NCI-H1105 treated with DMSO at 0.1 percent for 48 hours (cell line): ENCODE data around the gene AKTIP.
"Not testable (repeated sequence)": the region's sequence is repeated elsewhere in the genome, so short reads cannot be mapped to it uniquely, and the experiment has no call there.

Source experiments
- DNase-seq: peaks from one replicate; lab custom pipeline; 2025; lab: John Stamatoyannopoulos, UW

The AKTIP gene

DNA sequence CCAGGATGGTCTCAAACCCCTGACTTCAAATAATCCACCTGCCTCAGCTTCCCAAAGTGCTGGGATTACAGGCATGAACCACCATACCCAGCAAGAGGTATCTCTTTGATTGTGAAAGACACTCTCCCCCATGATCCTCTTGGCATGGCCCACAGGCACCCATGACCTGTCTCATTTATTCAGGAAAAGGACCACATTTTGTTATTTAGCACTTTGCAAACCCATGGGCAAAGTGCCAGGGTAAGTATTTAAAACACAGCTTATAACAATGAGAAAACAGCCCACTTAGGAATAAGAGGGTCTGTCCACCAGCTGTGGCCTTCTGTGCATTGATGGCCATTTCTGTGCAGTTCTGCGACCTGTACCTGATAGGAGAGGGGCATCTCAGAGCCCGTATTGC is 12.8 kb upstream of the AKTIP start:
- no peak for DNase-seq

DNA sequence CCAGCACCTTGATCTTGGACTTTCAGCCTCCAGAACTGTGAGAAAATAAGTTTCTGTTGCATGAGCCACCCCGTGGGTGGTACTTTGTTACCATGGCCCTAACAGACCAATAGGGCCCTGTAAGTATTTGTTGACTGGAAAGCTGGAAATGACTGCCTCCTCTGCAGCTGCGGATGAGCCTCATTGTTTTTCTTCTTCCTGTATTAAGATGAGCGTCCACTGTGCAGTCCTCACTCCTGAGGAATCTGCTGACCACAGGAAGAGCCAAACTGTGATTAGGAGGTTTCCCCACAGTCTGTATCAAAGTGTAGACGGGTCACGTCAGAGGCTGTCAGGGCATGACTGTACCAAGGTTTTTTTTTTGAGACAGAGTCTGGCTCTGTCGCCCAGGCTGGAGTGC is 12.2 kb upstream of the AKTIP start:
- DNase-seq = no peak

DNA sequence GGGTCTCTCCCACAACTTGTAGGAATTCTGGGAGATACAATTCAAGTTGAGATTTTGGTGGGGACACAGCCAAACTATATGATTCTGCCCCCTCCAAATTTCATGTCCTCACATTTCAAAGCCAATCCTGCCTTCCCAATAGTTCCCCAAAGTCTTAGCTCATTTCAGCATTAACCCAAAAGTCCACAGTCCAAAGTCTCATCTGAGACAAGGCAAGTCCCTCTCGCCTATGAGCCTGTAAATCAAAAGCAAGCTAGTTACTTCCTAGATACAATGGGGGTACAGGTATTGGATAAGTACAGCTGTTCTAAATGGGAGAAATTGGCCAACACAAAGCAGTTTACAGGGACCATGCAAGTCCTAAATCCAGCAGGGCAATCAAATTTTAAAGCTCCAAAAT is 9.8 kb upstream of the AKTIP start:
- DNase-seq = not testable (repeated sequence)

DNA sequence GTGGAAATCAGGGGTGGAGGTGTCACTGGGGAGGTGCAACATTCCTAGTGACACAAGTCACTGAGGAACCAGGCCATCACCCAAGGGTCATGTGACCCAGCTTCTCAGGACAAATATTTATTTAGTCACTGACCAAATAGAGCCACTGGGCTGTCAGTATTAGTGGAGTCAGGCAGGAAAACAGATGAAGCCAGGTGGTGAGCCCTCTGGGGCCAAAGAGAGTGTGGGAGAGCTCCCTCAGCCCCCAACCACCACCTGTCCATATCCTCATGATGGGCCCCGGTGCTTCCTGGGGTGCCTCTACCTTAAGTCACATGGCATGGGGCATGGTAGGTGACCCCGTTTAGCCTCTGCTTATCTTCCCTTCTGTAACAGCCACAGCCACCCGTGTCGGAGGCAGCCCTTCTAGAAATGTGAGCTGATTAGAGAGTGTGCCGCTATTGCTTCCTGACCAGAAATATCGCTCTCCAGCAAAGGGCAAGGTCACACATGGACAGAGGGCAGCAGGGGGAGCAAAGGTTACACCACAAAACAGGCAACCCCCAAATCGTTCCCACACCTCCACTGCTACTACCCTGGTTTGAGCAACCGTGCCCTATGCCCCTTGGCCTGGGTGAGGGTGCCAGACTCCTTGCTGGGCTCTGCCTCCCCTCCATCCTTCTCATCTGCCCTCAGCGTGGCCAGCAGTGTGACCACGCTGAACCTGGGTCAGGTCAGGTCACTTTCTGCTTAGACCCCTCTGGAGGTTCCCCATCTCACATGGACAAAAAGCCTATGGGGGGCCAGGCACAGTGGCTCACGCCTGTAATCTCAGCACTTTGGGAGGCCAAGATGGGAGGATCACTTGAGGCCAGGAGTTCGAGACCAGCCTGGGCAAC is 8.6 kb upstream of the AKTIP start:
- DNase-seq = no peak

DNA sequence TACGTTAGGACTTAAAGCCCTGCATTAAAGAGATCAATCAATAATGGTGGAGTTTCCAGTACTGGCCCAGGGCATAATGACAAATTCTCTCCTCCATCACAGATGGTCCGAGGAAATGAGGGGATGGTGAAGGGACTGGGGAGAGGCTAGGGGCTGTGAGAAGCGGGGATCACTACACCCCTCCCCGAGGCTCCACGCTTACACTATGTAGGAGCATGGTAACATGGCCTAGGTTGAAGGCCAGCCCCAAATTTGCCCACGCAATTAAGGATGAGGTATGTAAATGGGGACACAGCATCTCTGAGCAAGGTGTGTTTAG is 8.0 kb upstream of the AKTIP start:
- DNase-seq = no peak

DNA sequence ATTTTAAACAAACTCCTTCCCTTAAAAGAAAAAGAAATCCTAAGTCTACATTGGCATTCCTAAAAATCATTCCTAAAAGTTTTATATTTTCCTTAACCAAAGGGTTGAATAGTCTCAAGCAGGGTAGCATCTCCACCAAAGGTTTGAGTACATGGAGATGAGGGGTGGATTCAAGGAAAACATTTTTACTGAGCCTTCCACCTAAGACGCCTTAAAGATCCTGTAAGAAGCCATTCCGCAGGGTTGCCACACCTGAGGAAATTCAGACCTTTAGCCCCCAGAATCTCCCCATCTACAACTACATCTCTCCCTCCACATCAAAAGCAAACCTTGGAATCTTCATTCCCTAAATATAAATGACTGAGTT is 7.7 kb upstream of the AKTIP start:
- no peak for DNase-seq

DNA sequence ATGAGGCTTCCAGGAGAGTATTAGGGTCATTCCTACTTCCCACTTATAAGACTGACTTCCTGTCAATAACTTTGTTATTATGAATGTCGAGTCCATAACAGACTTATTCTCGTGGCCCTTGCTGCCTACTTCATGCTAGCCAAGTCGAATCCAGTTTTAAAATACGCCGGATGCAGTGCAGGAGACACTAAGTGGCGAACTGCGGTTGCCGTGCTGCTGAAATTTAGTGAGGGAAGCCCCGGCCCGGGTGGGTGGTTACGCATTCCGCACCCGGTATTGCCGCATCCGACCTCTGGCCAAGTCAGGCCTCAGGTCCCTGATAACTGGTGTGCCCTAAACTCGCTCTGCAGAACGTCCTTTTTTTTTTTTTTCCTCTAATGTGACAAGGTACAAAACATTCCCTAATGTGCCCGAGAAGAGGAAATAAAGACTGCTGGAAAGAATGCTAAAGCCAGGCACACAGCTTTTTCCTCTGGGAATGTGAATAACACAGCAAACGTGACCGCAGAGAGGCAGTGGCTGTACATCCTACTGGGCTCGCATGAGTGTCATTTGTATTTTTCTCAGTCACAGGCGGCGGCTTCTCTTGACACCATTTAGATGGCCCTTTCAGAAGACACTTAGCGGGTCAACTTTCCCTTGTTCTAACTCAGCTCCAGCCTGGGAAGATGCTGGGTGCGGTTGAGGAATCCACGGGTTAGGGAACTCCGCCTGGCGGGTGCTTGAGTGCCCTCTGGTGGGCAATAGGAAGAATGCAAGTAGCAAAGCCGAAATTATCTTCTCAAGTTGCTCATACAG is 7.1 kb upstream of the AKTIP start:
- peak; percentile 45 for DNase-seq

DNA sequence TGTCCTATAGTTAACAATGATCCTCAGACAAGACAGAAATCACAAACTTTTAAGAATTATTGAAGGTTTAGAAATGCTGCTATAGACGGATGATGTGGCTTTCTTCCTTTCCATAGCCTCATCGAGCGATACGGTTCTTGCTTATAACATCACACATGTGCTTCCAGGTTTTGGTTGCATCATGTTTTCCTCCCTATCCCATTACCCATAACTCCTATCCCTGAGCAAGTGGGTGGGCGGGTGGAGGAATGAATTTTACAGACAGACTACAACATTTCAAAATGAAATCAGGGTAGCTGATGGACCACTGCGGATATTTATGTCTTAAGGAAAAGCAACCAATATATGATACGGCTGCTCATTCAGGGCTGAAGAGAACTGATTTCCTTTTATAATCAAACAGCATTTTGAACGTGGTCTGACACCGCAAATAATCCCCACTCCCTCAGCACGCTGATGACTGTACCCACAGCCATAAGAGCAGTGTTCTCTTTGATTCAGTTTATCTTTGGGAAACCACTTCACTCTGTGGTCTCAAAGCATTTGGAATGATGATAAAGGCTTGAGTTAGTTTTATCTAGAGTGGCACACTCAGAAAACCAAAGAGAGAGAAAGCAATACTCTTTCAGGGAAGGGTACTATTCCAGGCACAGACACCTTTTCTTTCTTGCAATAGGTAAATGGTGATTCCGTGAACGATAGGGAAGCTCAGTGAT is 4.6 kb upstream of the AKTIP start:
- DNase-seq = no peak

DNA sequence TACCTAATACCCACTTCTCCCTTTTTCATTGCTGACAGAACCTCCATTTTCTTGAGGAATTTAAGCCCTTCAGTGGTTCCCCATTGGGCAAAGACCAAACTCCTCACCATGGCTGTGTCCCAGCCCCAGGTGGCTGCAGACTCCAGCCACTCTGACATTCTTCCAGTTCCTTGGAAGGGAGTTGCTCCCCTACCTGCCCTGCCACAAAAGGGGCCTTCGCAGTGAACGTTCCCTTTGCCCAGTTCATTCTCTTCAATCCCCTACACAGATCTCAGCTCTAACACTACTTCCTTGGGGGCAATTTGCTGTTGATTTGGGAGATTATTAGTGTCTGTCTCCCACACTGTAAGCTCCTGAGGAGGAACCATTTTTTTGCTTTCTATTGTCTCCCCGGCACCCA is 3.2 kb upstream of the AKTIP start:
- no peak for DNase-seq

DNA sequence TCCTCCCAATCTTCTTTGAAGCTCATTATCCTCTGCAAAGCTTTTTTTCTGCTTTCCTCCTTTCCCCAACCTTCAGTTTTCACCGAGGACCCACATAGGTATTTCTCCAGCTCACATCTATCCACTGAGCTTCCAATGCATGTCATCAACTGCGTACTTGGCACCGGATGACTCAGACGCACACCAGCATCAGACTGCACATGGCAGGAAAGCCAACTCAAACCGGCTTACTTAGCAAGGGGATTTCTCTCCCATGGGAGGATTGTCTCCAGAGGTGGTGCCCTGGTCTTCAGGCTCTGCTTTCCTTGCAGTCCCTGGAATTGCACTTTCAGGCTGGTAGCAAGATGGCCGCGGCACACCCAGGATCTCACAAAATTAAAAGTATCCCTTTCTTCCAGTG is 1.7 kb upstream of the AKTIP start:
- DNase-seq = no peak

DNA sequence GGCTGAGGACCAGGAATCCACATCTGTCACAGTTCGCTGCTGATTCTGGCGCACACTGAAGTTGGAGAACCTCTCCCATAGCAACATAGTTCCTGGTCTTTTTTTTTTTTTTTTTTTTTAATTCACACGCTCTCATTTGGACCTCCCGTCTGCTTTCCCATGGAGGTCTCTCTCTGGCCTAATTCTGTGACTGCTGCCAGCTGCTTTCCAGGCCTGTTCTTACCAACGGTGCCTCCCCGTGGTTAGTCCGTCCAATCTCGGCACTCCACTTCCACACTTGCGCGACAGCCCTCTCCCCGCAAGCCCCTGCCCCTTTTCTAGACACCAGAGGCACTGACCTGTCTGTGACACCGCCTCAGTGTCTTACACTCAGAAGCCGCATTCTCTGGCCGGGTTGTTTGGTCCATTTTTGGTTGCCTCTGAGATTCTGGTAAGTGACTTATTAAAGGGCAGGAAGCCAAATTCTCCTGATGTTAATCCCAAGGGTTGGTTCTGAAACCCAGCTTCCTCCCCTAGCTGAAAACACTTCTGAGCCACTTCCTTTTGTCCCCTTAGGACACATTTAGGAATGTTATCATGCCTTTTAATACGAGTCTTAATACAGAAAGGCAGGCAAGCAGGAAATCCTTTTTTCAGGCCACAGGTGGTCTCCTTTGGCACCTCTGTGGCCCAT is 1.1 kb upstream of the AKTIP start:
- peak; percentile 61 for DNase-seq

DNA sequence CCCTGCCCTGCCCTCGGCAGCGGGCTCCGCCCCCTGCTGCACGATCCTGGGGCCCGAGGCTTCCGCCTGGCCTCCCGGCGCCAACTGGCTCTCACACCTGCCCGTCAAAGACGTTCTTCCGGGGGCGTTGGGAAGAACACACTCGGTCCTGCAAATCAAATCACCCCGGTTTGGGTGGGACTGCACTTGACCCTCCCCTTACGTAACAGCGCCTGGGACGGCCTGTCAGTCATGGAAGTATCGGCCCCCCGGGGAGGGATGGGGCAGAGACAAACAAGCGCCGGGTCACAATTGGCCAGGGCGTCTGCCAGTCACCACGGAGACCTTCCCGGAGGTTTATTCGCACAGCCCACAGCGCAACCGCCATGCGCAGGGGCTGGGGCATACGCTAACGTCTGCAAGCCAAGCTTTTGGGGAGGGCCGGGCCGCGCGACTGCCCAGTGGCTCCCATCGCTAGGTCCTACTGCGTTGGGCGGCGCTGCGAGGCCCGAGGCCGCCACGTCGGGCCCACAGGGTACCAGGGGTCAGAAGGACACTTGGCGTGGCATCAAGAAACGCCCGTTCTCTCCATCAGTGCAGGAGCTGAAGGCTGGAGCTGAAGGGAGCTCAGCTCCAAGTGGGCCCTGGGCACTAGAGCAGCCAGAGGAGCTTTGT is 388 bp upstream of the AKTIP start:
- DNase-seq = peak; percentile 100

DNA sequence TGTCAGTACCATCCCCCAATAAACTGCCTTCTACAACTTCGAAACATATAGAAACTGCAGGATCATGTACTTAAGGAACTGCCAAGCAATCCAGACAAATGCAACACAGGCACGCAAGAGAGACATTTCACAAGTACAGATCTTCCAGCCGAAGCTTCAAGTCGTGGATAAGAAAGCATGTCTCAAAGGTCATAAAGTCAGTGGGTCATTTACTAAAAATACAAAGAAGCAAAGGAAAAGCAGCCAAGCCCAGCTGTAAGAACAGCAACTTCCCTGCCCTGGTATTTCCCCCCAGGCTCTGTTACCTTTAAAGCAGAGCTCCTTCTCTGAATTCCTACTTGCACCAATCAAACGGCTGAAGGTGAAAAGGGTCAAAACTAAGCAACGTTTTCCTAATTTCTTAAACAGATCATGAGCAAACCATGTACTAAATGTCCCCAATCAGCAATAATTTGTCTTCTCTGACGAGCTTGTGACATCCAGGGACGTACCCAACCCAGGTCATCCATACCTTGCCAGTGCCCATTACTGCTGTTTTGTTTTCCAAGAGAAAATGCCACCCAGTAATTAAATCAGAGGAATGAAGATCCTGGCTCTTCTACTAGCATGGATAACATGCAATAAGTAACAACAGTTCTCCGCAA is 1.7 kb downstream of the AKTIP start:
- no peak for DNase-seq

DNA sequence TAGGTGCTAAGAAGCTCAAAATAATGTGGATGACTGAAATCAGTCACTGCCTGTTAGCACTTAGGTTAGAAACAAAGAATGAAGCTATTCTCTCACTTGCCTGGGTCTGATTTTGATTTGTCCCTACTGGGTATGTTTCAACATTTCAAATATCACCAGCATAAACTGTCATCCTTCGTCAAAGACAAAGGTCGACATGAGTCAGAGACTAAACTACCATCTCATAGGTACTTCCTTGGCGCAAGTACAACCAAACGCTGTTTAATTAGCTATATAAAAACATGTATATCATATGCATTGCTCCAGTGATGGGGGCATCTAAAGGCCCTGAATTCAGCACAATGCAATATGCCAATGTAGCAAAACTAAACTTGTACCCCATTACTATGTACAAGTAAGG is 4.0 kb downstream of the AKTIP start:
- no peak for DNase-seq

DNA sequence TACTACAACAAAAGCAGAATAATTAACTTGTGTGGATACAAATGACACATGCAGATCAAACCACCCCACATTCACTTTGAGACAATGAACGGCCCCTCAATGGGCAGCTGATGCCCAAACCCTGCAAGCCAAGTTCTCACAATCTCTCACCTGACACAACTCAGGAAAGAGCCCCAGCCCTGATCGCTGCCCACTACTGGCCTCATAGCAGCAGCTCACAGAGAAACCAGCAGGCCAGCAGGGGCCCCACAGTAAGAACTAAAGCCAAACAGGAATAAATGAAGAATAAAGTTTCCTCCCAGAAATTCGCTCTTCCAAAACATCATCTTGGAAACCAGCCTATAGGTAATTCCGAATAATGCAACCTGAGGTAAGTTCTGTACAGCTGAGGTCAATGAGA is 7.7 kb downstream of the AKTIP start:
- no peak for DNase-seq

DNA sequence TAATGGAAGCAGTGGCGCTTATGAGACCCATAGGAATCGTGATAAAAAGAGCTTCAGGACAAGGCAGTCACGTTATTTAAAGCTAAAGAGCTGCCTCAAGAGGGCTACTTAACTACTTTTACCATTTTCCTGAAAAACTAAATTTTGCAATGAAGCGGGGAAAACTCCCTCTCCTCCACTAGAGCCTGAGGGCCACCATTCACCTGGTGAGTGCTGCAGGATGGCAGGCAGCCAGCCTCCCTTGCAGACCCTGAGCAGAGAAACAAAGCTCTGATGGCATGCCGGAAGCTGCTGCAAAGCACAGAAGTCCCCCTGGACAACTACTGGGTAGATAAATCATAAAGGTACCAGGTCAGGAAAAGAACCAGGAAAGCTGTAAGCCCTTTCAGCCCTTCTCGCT is 8.4 kb downstream of the AKTIP start:
- no peak for DNase-seq

DNA sequence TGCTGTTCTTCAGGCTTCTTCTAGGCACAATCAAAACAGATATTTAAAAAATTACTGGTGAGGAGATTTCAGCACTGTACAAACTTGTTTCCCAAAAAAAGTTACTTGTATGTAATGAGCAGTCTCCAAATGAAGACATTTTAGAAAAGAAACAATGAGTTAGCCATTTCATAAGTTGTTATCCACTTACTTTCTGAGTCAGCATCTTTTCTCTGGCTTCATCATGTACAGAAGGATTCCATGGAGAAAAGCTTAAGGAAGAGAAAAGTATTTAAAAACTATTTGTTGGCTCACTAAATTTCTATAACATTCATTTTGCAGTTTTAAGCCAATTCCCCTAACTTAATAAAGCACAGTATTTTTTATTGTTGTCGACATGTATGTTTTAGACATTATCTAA is 10.5 kb downstream of the AKTIP start:
- DNase-seq = no peak

DNA sequence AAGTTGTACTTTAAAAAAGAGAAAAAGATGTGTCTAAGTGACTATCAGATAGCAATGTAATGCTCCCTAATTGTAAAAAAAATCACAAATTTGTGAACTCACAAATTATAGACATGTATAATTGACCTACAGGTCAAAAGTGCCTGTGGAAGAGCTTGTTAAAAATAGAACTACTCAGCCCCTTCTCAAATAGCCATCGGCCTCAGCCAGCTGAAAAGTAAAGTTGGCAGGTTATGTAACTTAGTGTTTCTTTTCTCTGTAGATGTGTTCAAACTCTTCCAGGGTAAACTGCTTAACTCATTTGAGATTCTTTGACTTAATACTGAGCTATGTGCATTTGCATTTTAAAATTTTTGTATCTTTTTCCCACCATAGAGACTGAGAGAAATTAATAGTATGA is 13.3 kb downstream of the AKTIP start:
- DNase-seq = no peak

DNA sequence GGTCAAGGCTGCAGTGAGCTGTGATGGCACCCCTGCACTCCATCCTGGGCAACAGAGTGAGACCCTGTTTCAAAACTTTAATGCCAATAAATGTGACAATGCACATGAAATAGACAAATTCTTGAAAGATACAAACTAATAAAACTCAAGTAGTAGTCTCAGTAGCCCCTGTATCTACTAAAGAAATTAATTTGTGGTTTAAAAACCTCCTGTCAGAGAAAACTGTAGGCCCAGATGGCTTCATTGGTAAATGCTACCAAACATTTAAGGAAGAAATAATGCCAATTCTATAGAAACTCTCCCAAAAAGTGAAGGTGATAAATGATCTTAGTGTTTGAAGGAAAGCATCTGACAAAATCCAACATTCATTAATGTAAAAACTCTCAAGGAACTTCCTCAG is 16.8 kb downstream of the AKTIP start:
- DNase-seq = no peak

DNA sequence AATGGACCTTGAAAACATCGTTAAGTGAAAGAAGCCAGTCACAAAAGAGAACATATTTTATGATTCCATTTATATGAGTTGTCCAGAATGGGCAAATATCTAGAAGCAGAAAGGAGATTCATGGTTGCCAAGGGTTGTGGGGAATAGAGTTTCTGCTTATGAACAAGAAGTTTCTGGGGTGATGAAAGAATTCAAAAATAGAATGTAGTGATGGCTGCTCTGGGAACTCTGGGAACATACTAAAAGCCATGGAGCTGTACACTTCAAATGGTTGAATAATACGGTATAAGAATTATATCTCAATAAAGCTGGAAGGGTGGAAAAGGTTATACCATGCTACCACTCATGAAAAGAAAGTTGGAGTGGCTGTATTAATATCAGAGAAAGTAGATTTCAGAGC is 18.5 kb downstream of the AKTIP start:
- no peak for DNase-seq

DNA sequence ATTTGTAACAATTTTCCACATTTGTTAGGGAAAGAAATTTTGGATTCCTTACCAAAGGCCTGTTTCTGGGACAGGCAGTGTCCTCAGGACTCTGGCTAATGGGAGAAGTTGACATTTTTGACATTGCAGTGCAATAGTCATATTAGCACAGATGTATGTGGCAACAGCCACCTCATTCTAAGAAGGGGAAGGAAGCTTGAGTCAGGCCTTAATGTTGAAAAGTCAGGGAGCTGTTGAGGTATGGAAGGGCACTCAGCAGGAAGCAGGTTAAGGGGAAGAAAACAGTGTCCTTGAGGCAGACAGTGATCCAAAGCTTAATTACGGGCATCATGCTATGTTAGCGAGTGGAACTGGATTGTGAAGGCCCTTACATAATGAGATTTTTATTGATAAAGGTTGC is 20.9 kb downstream of the AKTIP start:
- no peak for DNase-seq
